ENCODE data around the gene OR2B2.

OR2B2 gene

DNA sequence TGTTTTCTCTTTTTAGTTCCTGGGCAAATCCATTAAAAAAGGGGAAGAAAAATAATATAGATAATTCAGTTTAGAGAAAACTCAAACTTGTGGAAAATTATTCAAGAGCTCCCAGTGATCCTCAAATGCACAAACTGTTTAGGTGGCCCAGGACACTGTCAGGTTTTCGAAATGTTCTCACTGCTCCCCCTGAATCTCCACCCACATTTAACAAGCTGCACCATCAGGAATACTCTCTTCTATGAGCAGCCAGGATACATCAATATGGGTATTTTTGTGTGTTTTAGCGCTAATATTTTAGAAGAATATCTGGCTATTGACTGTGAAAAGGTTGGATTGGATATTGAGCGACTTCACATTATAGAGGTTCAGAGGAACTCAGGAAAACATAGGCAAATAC is 43.9 kb downstream of the OR2B2 start:
- no peak overlapping the region for H3K27ac ChIP-seq
- no peak for DNase-seq (ENCODE audit: low read depth, low spot score)

DNA sequence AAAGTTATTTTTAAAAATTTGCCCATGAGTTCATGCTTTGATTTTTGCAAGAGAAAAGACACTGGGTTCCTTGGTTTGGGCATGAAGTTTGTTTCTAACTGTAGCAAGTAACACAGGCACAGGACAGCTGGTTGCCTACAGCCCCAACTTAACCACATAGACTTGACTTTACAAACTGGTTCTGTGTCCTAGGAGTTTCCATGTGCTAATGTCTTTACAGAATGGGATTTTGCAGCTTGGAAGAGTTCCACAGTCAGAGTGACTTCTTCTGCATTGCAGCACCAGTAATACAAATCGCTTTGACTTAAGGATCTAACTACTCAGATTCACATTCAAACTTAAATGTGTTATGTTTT is 44.3 kb downstream of the OR2B2 start:
- no peak overlapping the region for H3K27ac ChIP-seq
- DNase-seq (ENCODE audit: low read depth, low spot score) = no peak

DNA sequence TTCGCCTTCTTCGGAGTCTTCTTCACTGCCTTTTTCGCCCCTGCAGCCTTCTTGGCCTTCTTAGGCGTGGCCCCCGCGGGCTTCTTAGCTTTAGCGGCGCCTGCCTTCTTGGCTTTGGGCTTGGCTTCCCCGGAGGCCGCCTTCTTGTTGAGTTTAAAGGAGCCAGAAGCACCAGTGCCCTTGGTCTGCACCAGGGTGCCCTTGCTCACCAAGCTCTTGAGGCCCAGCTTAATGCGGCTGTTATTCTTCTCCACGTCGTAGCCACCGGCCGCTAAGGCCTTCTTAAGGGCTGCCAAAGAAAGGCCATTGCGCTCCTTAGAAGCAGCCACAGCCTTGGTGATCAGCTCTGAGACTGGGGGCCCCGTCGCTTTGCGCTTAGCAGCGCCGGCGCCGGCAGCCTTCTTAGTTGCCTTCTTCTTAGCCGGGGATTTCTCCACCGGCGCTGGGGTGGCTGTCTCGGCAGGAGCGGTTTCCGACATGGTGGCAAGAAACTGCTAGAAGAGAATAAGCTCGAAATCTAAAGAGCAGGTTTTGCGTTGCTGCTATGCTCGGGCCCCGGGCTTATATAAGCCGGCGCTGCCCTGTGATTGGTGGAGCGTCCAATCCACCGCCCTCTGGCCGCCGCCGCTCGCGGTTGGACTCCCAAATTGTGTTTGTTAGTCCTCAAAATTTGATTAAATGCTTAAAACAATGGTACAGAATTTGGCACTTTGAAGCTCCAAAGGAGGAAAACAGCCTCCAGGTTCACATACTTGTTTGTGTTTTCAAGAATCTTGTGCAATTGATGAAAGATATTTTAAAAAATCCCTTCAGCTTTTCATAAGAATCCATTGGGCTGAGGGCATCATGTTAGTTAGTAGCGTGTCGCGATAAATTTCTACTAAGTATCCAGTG is 44.9 kb downstream of the OR2B2 start:
- H3K27ac ChIP-seq = peak overlapping the region; percentile 25
- DNase-seq (ENCODE audit: low read depth, low spot score) = no peak

DNA sequence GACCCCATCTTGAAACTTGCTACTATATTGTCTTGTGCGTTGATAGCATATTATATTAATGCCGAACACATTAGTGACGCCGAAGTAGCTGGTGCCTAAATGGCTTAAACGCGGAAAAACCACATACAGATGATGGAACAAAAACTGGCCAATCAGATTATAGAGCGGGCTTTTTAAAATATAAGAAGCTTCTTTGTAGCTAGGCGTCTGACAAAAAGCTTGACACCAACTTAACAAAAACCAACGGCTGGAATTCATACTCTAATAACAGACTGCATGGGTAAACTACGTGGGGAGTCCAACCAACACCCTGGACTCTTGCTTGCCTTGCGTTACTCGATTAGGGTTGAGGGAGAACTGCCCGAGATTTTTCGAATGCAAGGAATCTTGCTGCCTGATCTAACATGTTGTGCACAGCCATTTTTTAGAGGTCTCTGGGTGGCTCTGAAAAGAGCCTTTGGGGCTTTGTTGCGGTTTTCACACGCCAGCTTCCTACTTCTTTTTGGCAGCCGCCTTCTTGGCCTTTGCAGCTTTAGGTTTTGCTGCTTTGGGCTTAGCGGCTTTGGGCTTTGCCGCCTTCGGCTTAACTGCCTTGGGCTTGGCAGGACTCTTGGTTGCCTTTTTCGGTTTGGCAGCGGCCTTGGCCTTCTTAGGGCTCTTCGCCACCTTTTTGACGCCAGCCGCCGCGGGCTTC is 45.7 kb downstream of the OR2B2 start:
- peak overlapping the region; percentile 25 for H3K27ac ChIP-seq
- no peak for DNase-seq (ENCODE audit: low read depth, low spot score)

DNA sequence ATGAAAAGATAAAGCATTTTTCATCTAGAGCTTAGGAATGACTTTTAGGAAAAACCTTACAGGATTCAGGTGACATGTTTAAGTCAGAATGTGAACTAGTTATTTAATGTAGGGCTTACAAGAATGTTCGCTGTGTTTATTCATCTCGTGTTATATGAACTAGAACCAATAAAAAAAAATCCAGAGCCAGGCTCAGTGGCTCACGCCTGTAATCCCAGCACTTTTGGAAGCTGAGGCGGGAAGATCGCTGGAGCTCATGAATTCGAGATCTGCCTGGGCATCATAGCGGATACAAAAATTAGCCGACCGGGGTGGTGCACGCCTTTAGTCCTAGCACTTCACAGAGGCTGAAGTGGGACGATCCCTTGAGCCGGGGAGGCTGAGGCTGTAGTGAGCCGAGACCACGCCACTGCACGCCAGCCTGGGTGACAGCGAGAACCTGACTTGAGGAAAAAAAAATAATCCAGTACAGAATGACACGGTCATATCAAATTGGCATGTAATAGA is 46.3 kb downstream of the OR2B2 start:
- H3K27ac ChIP-seq = peak overlapping the region; percentile 80
- DNase-seq (ENCODE audit: low read depth, low spot score) = no peak

DNA sequence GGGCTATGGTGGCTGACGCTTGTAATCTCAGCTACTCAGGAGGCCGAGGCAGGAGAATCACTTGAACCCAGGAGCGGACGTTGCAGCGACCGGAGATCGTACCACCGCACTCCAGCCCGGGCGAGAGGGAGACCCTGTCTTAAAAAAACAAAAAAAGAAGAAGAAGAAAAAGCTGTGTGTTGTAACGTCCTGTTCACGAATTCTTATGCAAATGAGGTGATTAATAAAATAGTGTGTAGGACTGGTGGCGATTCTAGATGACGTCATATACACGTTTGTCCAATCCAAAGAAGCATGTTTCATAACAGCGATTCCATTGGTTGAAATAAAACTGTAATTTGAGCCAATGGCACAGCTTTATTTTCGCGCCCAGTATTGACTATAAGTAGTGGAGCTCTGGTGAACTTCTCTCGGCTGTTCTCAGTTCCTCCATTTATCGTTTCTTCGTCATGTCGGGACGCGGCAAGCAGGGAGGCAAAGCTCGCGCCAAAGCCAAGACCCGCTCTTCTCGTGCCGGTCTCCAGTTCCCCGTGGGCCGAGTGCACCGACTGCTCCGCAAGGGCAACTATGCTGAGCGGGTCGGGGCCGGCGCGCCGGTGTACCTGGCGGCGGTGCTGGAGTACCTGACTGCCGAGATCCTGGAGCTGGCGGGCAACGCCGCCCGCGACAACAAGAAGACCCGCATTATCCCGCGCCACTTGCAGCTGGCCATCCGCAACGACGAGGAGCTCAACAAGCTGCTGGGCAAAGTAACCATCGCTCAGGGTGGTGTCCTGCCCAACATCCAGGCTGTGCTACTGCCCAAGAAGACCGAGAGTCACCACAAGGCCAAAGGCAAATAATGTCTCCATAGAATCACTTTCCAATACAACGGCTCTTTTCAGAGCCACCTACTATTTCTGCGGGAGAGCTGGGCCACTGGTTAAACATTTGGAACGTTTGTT is 47.0 kb downstream of the OR2B2 start:
- DNase-seq (ENCODE audit: low read depth, low spot score) = peak; percentile 94
- H3K27ac ChIP-seq = peak overlapping the region; percentile 80

GRCh38 chr6:27863962-27864905 is 48.0 kb downstream of the OR2B2 start:
- H3K27ac ChIP-seq = peak overlapping the region; percentile 80
- no peak for DNase-seq (ENCODE audit: low read depth, low spot score)

GRCh38 chr6:27862396-27863066 is 49.7 kb downstream of the OR2B2 start:
- DNase-seq (ENCODE audit: low read depth, low spot score) = no peak
- peak overlapping the region; percentile 1 for H3K27ac ChIP-seq

DNA sequence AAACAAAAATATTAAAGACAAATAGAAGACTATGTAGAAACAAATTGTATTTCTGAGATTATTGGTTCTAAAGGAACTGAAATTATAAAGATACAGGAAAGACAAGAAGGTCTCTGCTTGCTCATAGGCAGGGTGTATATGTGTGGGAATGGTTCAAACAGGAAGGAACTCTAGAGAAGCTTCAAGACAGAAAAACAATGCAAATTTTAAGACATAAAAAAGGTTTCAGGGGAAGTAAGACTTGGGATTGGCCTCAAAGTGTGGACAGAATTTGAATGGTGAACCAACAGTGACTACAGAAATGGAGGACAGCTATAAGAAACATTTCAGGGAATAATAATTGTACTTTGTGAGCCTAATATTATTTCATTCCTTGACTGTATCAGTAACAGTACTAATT is 50.3 kb downstream of the OR2B2 start:
- DNase-seq (ENCODE audit: low read depth, low spot score) = no peak
- no peak overlapping the region for H3K27ac ChIP-seq

DNA sequence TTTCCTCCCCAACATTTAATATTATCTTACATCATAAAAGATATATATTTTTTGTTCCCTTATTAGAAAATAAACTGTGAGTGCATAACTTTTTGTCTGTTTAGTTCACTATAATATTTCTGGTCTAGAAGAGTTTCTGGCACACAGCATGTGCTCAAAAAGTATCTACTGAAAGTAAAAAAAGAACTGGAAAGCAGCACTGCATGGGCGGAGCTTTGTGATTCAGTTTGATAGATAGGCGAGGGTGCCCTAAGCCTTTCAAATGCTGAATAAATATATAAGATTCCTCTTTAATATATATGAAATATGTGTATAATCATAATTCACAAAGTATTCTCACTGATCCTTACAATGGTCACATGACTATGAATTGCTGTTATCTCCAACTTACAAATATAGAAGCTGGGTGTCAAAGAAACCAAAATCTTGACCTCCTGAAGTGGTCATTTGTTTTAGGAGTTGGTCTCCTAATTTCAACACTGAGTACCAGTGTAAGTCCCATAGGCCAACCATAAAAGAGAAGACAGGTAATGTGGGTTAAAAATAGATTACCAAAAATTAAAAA is 50.8 kb downstream of the OR2B2 start:
- no peak overlapping the region for H3K27ac ChIP-seq
- DNase-seq (ENCODE audit: low read depth, low spot score) = no peak
